ENCODE measurements around the gene MDP1. TPM values are rescaled to one million over a fixed set of nuclear protein-coding genes. Genes with fewer than 3 reads are reported as not detected.
A peak's percentile ranks its signal among the peaks of the same experiment; 100 is the strongest.

The MDP1 gene
- total and polyA plus RNA-seq, 10 donors = 11.0 to 39.6 (median 22.4) TPM

- Histone ChIP-seq H3K9me3 (no peaks in the 10 kb centered on the region), H3K27ac (no peak overlapping the region), H3K36me3 (peaks cover 2 to 100% (median 78%) of the 10 kb centered on the region in 6 donors), H3K27me3 (replicated peaks in 1 of 7) (no peaks in the 10 kb centered on the region), H3K4me3 (no peak overlapping the region), H3K4me1 (peaks cover 0 to 4% (median under 1%) of the 10 kb centered on the region in 6 donors)
- intact Hi-C loops (cut with DNase I; ENCODE audit: low total_unique reads) = no loop called here
- no peak for TF ChIP-seq POLR2AphosphoS5 (IDR thresholded peaks at IDR 0.05)
- no peak for TF ChIP-seq POLR2A (IDR thresholded peaks at IDR 0.05)
- TF ChIP-seq CTCF (IDR thresholded peaks at IDR 0.05 in 8 of 11, conservative IDR thresholded peaks at IDR 0.05 in 3 of 11) = no peak
- WGBS, 5 donors = 86 to 96% (median 93%) methylated on average over 7 to 14 of the region's 14 CpGs
- DNase-seq = no peak
These were observed 38.0 kb downstream of the MDP1 start for GRCh38 chr14:24177891-24178290.

GRCh38 chr14:24177041-24177825, 38.6 kb downstream of the MDP1 start:
- Histone ChIP-seq H3K4me3 (no peak overlapping the region), H3K4me1 (peaks cover 2 to 11% (median 6%) of the 10 kb centered on the region in 6 donors), H3K27me3 (replicated peaks in 1 of 7) (no peaks in the 10 kb centered on the region), H3K27ac (no peak overlapping the region), H3K9me3 (no peaks in the 10 kb centered on the region), H3K36me3 (peaks cover 2 to 100% (median 74%) of the 10 kb centered on the region in 6 donors)
- 93 to 96% (median 93%) methylated on average over 10 to 12 of the region's 12 CpGs for WGBS, 5 donors
- no peak for DNase-seq
- TF ChIP-seq POLR2AphosphoS5 (IDR thresholded peaks at IDR 0.05) (no peak), POLR2A (IDR thresholded peaks at IDR 0.05) (no peak), CTCF (IDR thresholded peaks at IDR 0.05 in 8 of 11, conservative IDR thresholded peaks at IDR 0.05 in 3 of 11) (no peak)
- intact Hi-C loops (cut with DNase I; ENCODE audit: low total_unique reads) = no loop called here

- TF ChIP-seq POLR2A (IDR thresholded peaks at IDR 0.05) = no peak
- TF ChIP-seq POLR2AphosphoS5 (IDR thresholded peaks at IDR 0.05) = peak in 1 of 3 donors; percentile 18
- intact Hi-C loops (cut with DNase I; ENCODE audit: low total_unique reads) = no loop called here
These were observed 39.3 kb downstream of the MDP1 start for GRCh38 chr14:24176599-24176998.

GRCh38 chr14:24172871-24173281, 43.0 kb downstream of the MDP1 start:
- Histone ChIP-seq H3K27ac (peak overlapping the region in 2 of 8 donors; percentile 72 to 77), H3K27me3 (replicated peaks in 1 of 7) (no peaks in the 10 kb centered on the region), H3K4me1 (peaks cover 6 to 40% (median 26%) of the 10 kb centered on the region in 6 donors), H3K4me3 (peak overlapping the region in 4 of 8 donors; percentile 47 to 72 (median 53)), H3K9me3 (no peaks in the 10 kb centered on the region), H3K36me3 (peaks cover 0 to 86% (median 51%) of the 10 kb centered on the region in 6 donors)
- 67 to 89% (median 72%) methylated on average over 19 to 20 of the region's 20 CpGs for WGBS, 5 donors
- DNase-seq = no peak
- intact Hi-C loops (cut with DNase I; ENCODE audit: low total_unique reads) = no loop called here
- peak in 1 of 3 donors; percentile 63 for TF ChIP-seq POLR2AphosphoS5 (IDR thresholded peaks at IDR 0.05)
- TF ChIP-seq POLR2A (IDR thresholded peaks at IDR 0.05) = no peak

More at GRCh38 chr14:24176599-24176998, 39.3 kb downstream of the MDP1 start:
- H3K27ac ChIP-seq = no peak overlapping the region
- peaks cover 6 to 17% (median 12%) of the 10 kb centered on the region in 6 donors for H3K4me1 ChIP-seq
- no peaks in the 10 kb centered on the region for H3K27me3 ChIP-seq (replicated peaks in 1 of 7)
- H3K9me3 ChIP-seq = no peaks in the 10 kb centered on the region
- H3K4me3 ChIP-seq = no peak overlapping the region
- 89 to 97% (median 94%) methylated on average over 5 of the region's 5 CpGs for WGBS, 5 donors
- DNase-seq = no peak
- H3K36me3 ChIP-seq = peaks cover 2 to 95% (median 67%) of the 10 kb centered on the region in 6 donors

- WGBS, 5 donors = 22 to 32% (median 30%) methylated on average over 26 to 30 of the region's 30 CpGs
- Histone ChIP-seq H3K4me1 (peaks cover 6 to 45% (median 28%) of the 10 kb centered on the region in 6 donors), H3K4me3 (peak overlapping the region; percentile 34 to 72 (median 49)), H3K9me3 (no peaks in the 10 kb centered on the region), H3K27ac (peak overlapping the region in 5 of 8 donors; percentile 54 to 77 (median 67)), H3K36me3 (peaks cover 0 to 86% (median 48%) of the 10 kb centered on the region in 6 donors), H3K27me3 (replicated peaks in 1 of 7) (no peaks in the 10 kb centered on the region)
- TF ChIP-seq POLR2A (IDR thresholded peaks at IDR 0.05) = no peak
- no peak for TF ChIP-seq CTCF (IDR thresholded peaks at IDR 0.05 in 8 of 11, conservative IDR thresholded peaks at IDR 0.05 in 3 of 11)
- no peak for TF ChIP-seq POLR2AphosphoS5 (IDR thresholded peaks at IDR 0.05)
- DNase-seq = no peak
- intact Hi-C loops (cut with DNase I; ENCODE audit: low total_unique reads) = no loop called here
These were observed 43.5 kb downstream of the MDP1 start for GRCh38 chr14:24172261-24172860.

Measured in spleen (tissue), 11 donors.